Vagina (tissue), 2 donors: ENCODE measurements around the gene SPATA20. TPM values are rescaled to one million over a fixed set of nuclear protein-coding genes. Genes with fewer than 3 reads are reported as not detected.

Experiments used
- DNase-seq, 2 donors: peaks; one replicate each; pipeline ENCODE4 v3.0.0-alpha.2; 2017; ENCODE audit errors: extremely low spot score in 2 of 2
- H3K27ac ChIP-seq: fragments of 200-600 bp; sonication (generic); one replicate; pipeline ENCODE4 v1.5.1; 2019
- H3K27me3 ChIP-seq: fragments of 200-600 bp; sonication (generic); one replicate; pipeline ENCODE4 v1.5.1; 2019
- H3K36me3 ChIP-seq, 2 donors: fragments of 200-600 bp; sonication (generic); one replicate each; pipeline ENCODE4 v1.5.1; 2017 to 2019
- H3K4me1 ChIP-seq: fragments of 200-600 bp; sonication (generic); one replicate; pipeline ENCODE4 v1.5.1; 2019
- H3K4me3 ChIP-seq, 2 donors: fragments of 200-600 bp; sonication (generic); 1 replicate in 1 of 2; 2 replicates in 1 of 2; pipeline ENCODE4 v1.5.1; 2016 to 2019
- H3K9me3 ChIP-seq: fragments of 200-600 bp; sonication (generic); one replicate; pipeline ENCODE4 v1.5.1; 2019
- POLR2A ChIP-seq, 2 donors: fragments of 450-650 bp; IDR thresholded peaks; one replicate each; pipeline ENCODE4 v1.6.1; 2017; ENCODE audit warnings: antibody characterized with exemption in 2 of 2, mild to moderate bottlenecking in 2 of 2, moderate library complexity in 2 of 2
- POLR2AphosphoS5 ChIP-seq, 2 donors: sonication (generic); formaldehyde crosslinking; IDR thresholded peaks; one replicate each; pipeline ENCODE4 v1.9.0; 2017; ENCODE audit warnings: antibody characterized with exemption in 2 of 2, mild to moderate bottlenecking in 2 of 2, low read depth in 1 of 2; ENCODE audit not compliant: insufficient read depth in 1 of 2
- intact Hi-C: fragments of 100-400 bp; cut with DNase I; formaldehyde crosslinking; loops from one replicate; pipeline ENCODE4 v1.15.1; 2023
- total RNA-seq: library from RNA; depleted of rRNA; stranded (reverse); fragments of >200 nt; gene quantifications from one replicate; pipeline ENCODE4 v1.2.3, GENCODE V29; 2016
- TF ChIP-seq, protein P1 (sequence below), 3 experiments: fragments of 450-650 bp in 2 of 3; fragments of 200-600 bp in 1 of 3; sonication (generic) in 1 of 3; IDR thresholded peaks; one replicate each; pipeline ENCODE4 v1.5.1; 2017 to 2019; ENCODE audit warnings: antibody characterized with exemption in 3 of 3, mild to moderate bottlenecking in 2 of 3, moderate library complexity in 2 of 3

SPATA20 gene
- total RNA-seq, 1 donor from 2014 or later, result 73.4 TPM

- TF ChIP-seq POLR2AphosphoS5 (IDR thresholded peaks at IDR 0.05; ENCODE audit: insufficient read depth in 1 of 2, low read depth in 1 of 2) (no peak), POLR2A (IDR thresholded peaks at IDR 0.05) (no peak)
- TF ChIP-seq, protein P1, sequence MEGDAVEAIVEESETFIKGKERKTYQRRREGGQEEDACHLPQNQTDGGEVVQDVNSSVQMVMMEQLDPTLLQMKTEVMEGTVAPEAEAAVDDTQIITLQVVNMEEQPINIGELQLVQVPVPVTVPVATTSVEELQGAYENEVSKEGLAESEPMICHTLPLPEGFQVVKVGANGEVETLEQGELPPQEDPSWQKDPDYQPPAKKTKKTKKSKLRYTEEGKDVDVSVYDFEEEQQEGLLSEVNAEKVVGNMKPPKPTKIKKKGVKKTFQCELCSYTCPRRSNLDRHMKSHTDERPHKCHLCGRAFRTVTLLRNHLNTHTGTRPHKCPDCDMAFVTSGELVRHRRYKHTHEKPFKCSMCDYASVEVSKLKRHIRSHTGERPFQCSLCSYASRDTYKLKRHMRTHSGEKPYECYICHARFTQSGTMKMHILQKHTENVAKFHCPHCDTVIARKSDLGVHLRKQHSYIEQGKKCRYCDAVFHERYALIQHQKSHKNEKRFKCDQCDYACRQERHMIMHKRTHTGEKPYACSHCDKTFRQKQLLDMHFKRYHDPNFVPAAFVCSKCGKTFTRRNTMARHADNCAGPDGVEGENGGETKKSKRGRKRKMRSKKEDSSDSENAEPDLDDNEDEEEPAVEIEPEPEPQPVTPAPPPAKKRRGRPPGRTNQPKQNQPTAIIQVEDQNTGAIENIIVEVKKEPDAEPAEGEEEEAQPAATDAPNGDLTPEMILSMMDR (IDR thresholded peaks at IDR 0.05), result no peak
- H3K27me3 ChIP-seq, result no peaks in the 10 kb centered on the region
- H3K36me3 ChIP-seq, result no peaks in the 10 kb centered on the region
- intact Hi-C loops, result no loop called here
- no peak for DNase-seq
- no peak overlapping the region for H3K27ac ChIP-seq
- H3K4me1 ChIP-seq, result peaks cover 13% of the 10 kb centered on the region
- H3K4me3 ChIP-seq, result no peak overlapping the region
- no peaks in the 10 kb centered on the region for H3K9me3 ChIP-seq
Observed at GRCh38 chr17:50570032-50570431, 23.1 kb downstream of the SPATA20 start.

DNA sequence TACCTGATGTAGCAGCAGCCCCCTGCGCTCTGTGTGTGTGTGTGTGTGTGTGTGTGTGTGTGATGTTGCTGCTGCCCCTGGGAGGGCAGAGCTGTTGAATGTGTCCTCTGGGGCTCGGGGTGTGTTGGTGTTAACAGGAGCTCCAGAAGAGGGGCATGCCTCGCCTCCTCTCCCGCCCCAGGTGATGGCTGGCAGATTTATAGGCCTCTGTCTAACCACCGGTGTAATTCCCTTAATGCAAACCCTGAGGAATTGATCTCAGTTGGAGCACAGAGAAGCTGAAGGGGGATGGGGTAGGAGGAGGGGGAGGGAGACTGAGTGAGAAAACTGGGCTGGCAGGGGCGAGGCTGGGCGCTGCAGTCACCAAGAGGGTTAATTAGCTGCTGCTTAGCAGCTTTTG, 23.6 kb downstream of the SPATA20 start:
- intact Hi-C loops, result no loop called here
- Histone ChIP-seq H3K4me1 (peaks cover 8% of the 10 kb centered on the region), H3K27me3 (no peaks in the 10 kb centered on the region), H3K9me3 (no peaks in the 10 kb centered on the region), H3K27ac (no peak overlapping the region), H3K36me3 (no peaks in the 10 kb centered on the region), H3K4me3 (no peak overlapping the region)
- no peak for TF ChIP-seq POLR2A (IDR thresholded peaks at IDR 0.05)
- no peak for TF ChIP-seq POLR2AphosphoS5 (IDR thresholded peaks at IDR 0.05; ENCODE audit: insufficient read depth in 1 of 2, low read depth in 1 of 2)
- TF ChIP-seq, protein P1 (IDR thresholded peaks at IDR 0.05), result no peak
- DNase-seq, result no peak

- DNase-seq, result no peak
- Histone ChIP-seq H3K27me3 (no peaks in the 10 kb centered on the region), H3K9me3 (no peaks in the 10 kb centered on the region), H3K36me3 (no peaks in the 10 kb centered on the region), H3K4me3 (no peak overlapping the region), H3K27ac (no peak overlapping the region), H3K4me1 (no peaks in the 10 kb centered on the region)
- intact Hi-C loops, result no loop called here
- TF ChIP-seq POLR2A (IDR thresholded peaks at IDR 0.05) (no peak), POLR2AphosphoS5 (IDR thresholded peaks at IDR 0.05; ENCODE audit: insufficient read depth in 1 of 2, low read depth in 1 of 2) (no peak)
- TF ChIP-seq, protein P1 (IDR thresholded peaks at IDR 0.05), result no peak
Observed at GRCh38 chr17:50571681-50572080, 24.7 kb downstream of the SPATA20 start.

DNA sequence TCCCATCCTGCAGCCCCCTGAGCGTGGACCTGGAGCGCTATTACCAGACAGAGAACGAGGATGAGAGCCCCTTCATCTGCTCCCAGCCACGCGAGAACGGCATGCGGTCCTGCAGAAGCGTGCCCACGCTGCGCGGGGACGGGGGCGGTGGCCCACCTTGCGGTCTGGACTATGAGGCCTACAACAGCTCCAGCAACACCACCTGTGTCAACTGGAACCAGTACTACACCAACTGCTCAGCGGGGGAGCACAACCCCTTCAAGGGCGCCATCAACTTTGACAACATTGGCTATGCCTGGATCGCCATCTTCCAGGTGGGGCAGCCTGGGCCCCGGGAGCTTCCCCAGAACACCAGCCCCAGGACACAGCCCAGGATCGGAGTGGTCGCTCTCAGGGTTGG, 25.6 kb downstream of the SPATA20 start:
- Histone ChIP-seq H3K27ac (no peak overlapping the region), H3K27me3 (no peaks in the 10 kb centered on the region), H3K9me3 (no peaks in the 10 kb centered on the region), H3K4me3 (no peak overlapping the region), H3K4me1 (no peaks in the 10 kb centered on the region), H3K36me3 (no peaks in the 10 kb centered on the region)
- no peak for DNase-seq
- intact Hi-C loops, result no loop called here
- no peak for TF ChIP-seq POLR2AphosphoS5 (IDR thresholded peaks at IDR 0.05; ENCODE audit: insufficient read depth in 1 of 2, low read depth in 1 of 2)
- TF ChIP-seq, protein P1 (IDR thresholded peaks at IDR 0.05), result no peak
- TF ChIP-seq POLR2A (IDR thresholded peaks at IDR 0.05), result no peak

- TF ChIP-seq, protein P1 (IDR thresholded peaks at IDR 0.05), result no peak
- TF ChIP-seq POLR2AphosphoS5 (IDR thresholded peaks at IDR 0.05; ENCODE audit: insufficient read depth in 1 of 2, low read depth in 1 of 2) (no peak), POLR2A (IDR thresholded peaks at IDR 0.05) (no peak)
- H3K27me3 ChIP-seq, result no peaks in the 10 kb centered on the region
- H3K4me1 ChIP-seq, result no peaks in the 10 kb centered on the region
- no peak overlapping the region for H3K4me3 ChIP-seq
- H3K9me3 ChIP-seq, result no peaks in the 10 kb centered on the region
- no peaks in the 10 kb centered on the region for H3K36me3 ChIP-seq
- no peak for DNase-seq
- intact Hi-C loops, result no loop called here
- H3K27ac ChIP-seq, result no peak overlapping the region
Observed at GRCh38 chr17:50573866-50574611, 27.1 kb downstream of the SPATA20 start.
